Right lobe of liver (tissue), 4 donors: ENCODE results near the gene KIAA1614.

ENCODE experiments used
- POLR2A ChIP-seq: fragments of 450-650 bp; IDR thresholded peaks from one replicate; pipeline ENCODE4 v1.6.1; 2017; ENCODE audit warnings: antibody characterized with exemption, mild to moderate bottlenecking
- TF ChIP-seq, protein P1 (sequence below), 4 donors: fragments of 200-600 bp in 3 of 4; fragments of 450-650 bp in 1 of 4; IDR thresholded peaks; one replicate each; pipeline versions ENCODE4 v1.5.1 to v1.8.0; 2016 to 2022; ENCODE audit warnings: antibody characterized with exemption in 4 of 4, mild to moderate bottlenecking in 2 of 4
- donor health status: DM: no; HTN: no; CAD: no.
- donor health status: DM: no; HTN: no; CAD: no.
- donor health status: DM: no; HTN: yes; CAD: no.

DNA sequence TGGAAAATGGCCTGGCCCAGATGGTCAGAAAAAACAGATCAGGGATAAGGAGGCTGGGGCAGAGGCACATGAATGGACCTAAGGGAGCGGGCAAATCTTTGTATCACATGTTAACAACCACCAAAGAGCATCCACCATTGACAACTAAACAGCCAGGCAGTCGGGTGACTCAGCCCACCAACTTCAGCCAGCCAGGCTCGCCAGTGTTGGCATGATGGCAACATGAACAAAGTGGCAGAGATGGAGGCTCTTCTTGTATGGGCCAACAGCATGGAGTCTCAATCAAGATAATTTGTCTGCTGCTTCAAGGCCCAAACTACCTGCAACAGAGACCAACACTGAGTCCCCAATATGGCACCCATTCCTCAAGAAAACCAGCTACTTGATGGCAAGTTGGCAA lies 16.5 kb upstream of the KIAA1614 start:
- TF ChIP-seq, protein P1, sequence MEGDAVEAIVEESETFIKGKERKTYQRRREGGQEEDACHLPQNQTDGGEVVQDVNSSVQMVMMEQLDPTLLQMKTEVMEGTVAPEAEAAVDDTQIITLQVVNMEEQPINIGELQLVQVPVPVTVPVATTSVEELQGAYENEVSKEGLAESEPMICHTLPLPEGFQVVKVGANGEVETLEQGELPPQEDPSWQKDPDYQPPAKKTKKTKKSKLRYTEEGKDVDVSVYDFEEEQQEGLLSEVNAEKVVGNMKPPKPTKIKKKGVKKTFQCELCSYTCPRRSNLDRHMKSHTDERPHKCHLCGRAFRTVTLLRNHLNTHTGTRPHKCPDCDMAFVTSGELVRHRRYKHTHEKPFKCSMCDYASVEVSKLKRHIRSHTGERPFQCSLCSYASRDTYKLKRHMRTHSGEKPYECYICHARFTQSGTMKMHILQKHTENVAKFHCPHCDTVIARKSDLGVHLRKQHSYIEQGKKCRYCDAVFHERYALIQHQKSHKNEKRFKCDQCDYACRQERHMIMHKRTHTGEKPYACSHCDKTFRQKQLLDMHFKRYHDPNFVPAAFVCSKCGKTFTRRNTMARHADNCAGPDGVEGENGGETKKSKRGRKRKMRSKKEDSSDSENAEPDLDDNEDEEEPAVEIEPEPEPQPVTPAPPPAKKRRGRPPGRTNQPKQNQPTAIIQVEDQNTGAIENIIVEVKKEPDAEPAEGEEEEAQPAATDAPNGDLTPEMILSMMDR (IDR thresholded peaks at IDR 0.05) = no peak
- no peak for TF ChIP-seq POLR2A
